ENCODE measurements around the gene SLC51B. TPM values are rescaled to one million over a fixed set of nuclear protein-coding genes. Genes with fewer than 3 reads are reported as not detected.

SLC51B gene
- polyA plus RNA-seq, 2 of the 4 experiments (the other 2 are of a cell fraction) = 12.2 to 16.1 TPM

- WGBS (ENCODE audit: missing lambda C conversion rate) = 78% methylated on average over 7 of the region's 7 CpGs
- TF ChIP-seq GATA3 (IDR thresholded peaks at IDR 0.05; ENCODE audit: borderline replicate concordance) (no peak), ESRRA (IDR thresholded peaks at IDR 0.05; ENCODE audit: borderline replicate concordance, low read length) (no peak), USF2 (IDR thresholded peaks at IDR 0.05) (no peak), ATOH8 (CRISPR knock-in tag; IDR thresholded peaks at IDR 0.05; ENCODE audit: low read depth) (no peak), POLR2AphosphoS2 (conservative IDR thresholded peaks at IDR 0.05; ENCODE audit: low read length) (no peak), HOXB5 (CRISPR knock-in tag; IDR thresholded peaks at IDR 0.05) (no peak), JUNB (IDR thresholded peaks at IDR 0.05) (no peak), REST (IDR thresholded peaks at IDR 0.05) (no peak), CBX8 (IDR thresholded peaks at IDR 0.05) (no peak), MAFK (IDR thresholded peaks at IDR 0.05; ENCODE audit: partially characterized antibody) (no peak), MAZ (IDR thresholded peaks at IDR 0.05; ENCODE audit: borderline replicate concordance, low read depth, low read length) (no peak), PBX3 (IDR thresholded peaks at IDR 0.05) (no peak), FOXS1 (CRISPR knock-in tag; IDR thresholded peaks at IDR 0.05) (no peak), ZC3H11A (IDR thresholded peaks at IDR 0.05) (no peak), RNF2 (IDR thresholded peaks at IDR 0.05; ENCODE audit: borderline replicate concordance, low read depth) (no peak), PHF8 (IDR thresholded peaks at IDR 0.05; ENCODE audit: borderline replicate concordance, low read depth) (no peak), SREBF2 (IDR thresholded peaks at IDR 0.05) (no peak)
These were observed 39.5 kb downstream of the SLC51B start for GRCh38 chr15:65084500-65085206.

GRCh38 chr15:65085207-65085753, 40.1 kb downstream of the SLC51B start:
- ChIA-PET POLR2A (no interaction called here), CTCF (interaction anchor here (2.3 to 32.9 kb wide), 6 partner anchors 10 to 52 kb away, joined by 11 to 1280 read pairs (median 49); partner anchors contain the start of genes KBTBD13, MTFMT, RASL12 and SLC51B)
- no peak overlapping the region for H3K4me2 ChIP-seq
- no peaks in the 10 kb centered on the region for H3K9me3 ChIP-seq
- TF ChIP-seq RCOR1 (IDR thresholded peaks at IDR 0.05; ENCODE audit: low read depth, low read length) (no peak), NPAS2 (CRISPR knock-in tag; IDR thresholded peaks at IDR 0.05; ENCODE audit: borderline replicate concordance) (no peak), NR3C1 (IDR thresholded peaks at IDR 0.05) (no peak), FOSB (CRISPR knock-in tag; IDR thresholded peaks at IDR 0.05) (no peak), RAD21 (conservative IDR thresholded peaks at IDR 0.05 in 1 of 2, IDR thresholded peaks at IDR 0.05 in 1 of 2) (no peak), HOXB5 (CRISPR knock-in tag; IDR thresholded peaks at IDR 0.05) (no peak), HDAC2 (IDR thresholded peaks at IDR 0.05) (no peak), ZSCAN20 (CRISPR knock-in tag; IDR thresholded peaks at IDR 0.05) (no peak)
- no peaks in the 10 kb centered on the region for H3K4me1 ChIP-seq
- FAIRE-seq = no peak
- no peak for ATAC-seq
- 89% methylated on average over 8 of the region's 8 CpGs for WGBS (ENCODE audit: missing lambda C conversion rate)
- H3K27ac ChIP-seq = no peak overlapping the region
- DNase-seq (ENCODE audit: low read depth in 1 of 2, low spot score in 1 of 2) = no peak
- H3K4me3 ChIP-seq = no peak overlapping the region

More at GRCh38 chr15:65084500-65085206, 39.5 kb downstream of the SLC51B start:
- ATAC-seq (no peak), FAIRE-seq (no peak), DNase-seq (ENCODE audit: low read depth in 1 of 2, low spot score in 1 of 2) (no peak)
- no peaks in the 10 kb centered on the region for H3K9me3 ChIP-seq
- H3K4me2 ChIP-seq = no peak overlapping the region
- H3K4me1 ChIP-seq = no peaks in the 10 kb centered on the region
- CTCF ChIA-PET = interaction anchor here (2.3 to 32.9 kb wide), 5 partner anchors 9 to 51 kb away, joined by 11 to 1280 read pairs (median 75); partner anchors contain the start of genes KBTBD13, MTFMT, RASL12 and SLC51B
- H3K4me3 ChIP-seq = no peak overlapping the region
- H3K27ac ChIP-seq = no peak overlapping the region; a peak in 1 of 6 replicates
- POLR2A ChIA-PET = no interaction called here
